Measurements from ENCODE around the gene ELMO1.

DNA sequence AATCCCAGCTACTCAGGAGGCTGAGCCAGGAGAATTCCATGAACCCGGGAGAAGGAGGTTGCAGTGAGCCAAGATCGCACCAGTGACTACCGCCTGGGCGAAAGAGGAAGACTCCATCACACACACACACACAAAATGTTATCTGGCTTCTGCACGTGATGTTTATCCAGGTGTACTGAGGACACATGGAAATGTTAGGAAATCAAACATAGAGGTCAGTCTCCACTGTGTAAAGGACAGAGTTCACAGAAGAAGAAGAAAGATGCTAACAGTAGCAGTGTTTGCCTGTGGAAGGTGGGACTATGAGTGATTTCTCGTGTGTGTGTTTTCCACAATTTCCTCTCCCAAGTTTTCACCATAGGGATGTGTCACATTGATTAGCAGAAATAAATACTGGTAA lies 256.9 kb downstream of the ELMO1 start:
- no peak for TF ChIP-seq EZH2 (IDR thresholded peaks at IDR 0.05; ENCODE audit: borderline replicate concordance)
- TF ChIP-seq, protein P1, sequence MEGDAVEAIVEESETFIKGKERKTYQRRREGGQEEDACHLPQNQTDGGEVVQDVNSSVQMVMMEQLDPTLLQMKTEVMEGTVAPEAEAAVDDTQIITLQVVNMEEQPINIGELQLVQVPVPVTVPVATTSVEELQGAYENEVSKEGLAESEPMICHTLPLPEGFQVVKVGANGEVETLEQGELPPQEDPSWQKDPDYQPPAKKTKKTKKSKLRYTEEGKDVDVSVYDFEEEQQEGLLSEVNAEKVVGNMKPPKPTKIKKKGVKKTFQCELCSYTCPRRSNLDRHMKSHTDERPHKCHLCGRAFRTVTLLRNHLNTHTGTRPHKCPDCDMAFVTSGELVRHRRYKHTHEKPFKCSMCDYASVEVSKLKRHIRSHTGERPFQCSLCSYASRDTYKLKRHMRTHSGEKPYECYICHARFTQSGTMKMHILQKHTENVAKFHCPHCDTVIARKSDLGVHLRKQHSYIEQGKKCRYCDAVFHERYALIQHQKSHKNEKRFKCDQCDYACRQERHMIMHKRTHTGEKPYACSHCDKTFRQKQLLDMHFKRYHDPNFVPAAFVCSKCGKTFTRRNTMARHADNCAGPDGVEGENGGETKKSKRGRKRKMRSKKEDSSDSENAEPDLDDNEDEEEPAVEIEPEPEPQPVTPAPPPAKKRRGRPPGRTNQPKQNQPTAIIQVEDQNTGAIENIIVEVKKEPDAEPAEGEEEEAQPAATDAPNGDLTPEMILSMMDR (IDR thresholded peaks at IDR 0.05; ENCODE audit: poor library complexity), result no peak

Measured in hepatocyte (in vitro differentiated cells).